HepG2 (cell line): ENCODE results near the gene PLCB1. TPM values are rescaled to one million over a fixed set of nuclear protein-coding genes. Genes with fewer than 3 reads are reported as not detected.

Source experiments
- AHDC1 ChIP-seq: sonication (generic); formaldehyde crosslinking; IDR thresholded peaks from 2 replicates; pipeline ENCODE4 v1.5.1; 2020; ENCODE audit warnings: mild to moderate bottlenecking, missing genetic modification reagents, borderline replicate concordance
- FOSL2 ChIP-seq: sonication (generic); formaldehyde crosslinking; IDR thresholded peaks from 2 replicates; pipeline ENCODE4 v1.4.0; 2020; ENCODE audit warnings: missing genetic modification reagents
- JUND ChIP-seq: sonication (generic); formaldehyde crosslinking; IDR thresholded peaks from 2 replicates; pipeline ENCODE4 v1.8.0; 2022; ENCODE audit warnings: mild to moderate bottlenecking, missing genetic modification reagents
- MED13 ChIP-seq: sonication (generic); formaldehyde crosslinking; IDR thresholded peaks from 2 replicates; pipeline ENCODE4 v1.5.0; 2020; ENCODE audit warnings: missing genetic modification reagents
- NFIC ChIP-seq: IDR thresholded peaks from 2 replicates; pipeline ENCODE4 v1.6.1; 2012; ENCODE audit warnings: mild to moderate bottlenecking, low read length, inconsistent platforms
- SMARCE1 ChIP-seq: fragments of 450-650 bp; IDR thresholded peaks from 2 replicates; pipeline ENCODE4 v1.6.1; 2017; ENCODE audit warnings: borderline replicate concordance
- ZMAT3 ChIP-seq: sonication (generic); formaldehyde crosslinking; conservative IDR thresholded peaks from 2 replicates; pipeline ENCODE4 v1.7.0; 2021; ENCODE audit warnings: missing genetic modification reagents
- ZNF280D ChIP-seq: sonication (generic); formaldehyde crosslinking; IDR thresholded peaks from 2 replicates; pipeline ENCODE4 v1.5.1; 2020; ENCODE audit warnings: mild to moderate bottlenecking, missing genetic modification reagents
- polyA plus RNA-seq, 8 experiments: library from polyadenylated mRNA; depleted of rRNA in 3 of 8; stranded (reverse) in 7 of 8; unstranded in 1 of 8; fragments of >200 nt; fragmentation: Illumina TruSeq in 4 of 8; extraction: Trizol in 4 of 8; gene quantifications; 2 replicates each; pipeline versions ENCODE4 v1.2.1 to v1.2.3, GENCODE V29; 2011 to 2016; ENCODE audit warnings: low read depth in 4 of 8, missing spikeins in 1 of 8, mixed read lengths in 1 of 8; ENCODE audit not compliant: insufficient read depth in 1 of 8
- total RNA-seq, 5 experiments: library from RNA; depleted of rRNA; stranded (reverse); fragments of >200 nt; fragmentation: Illumina TruSeq; extraction: Trizol; gene quantifications; 2 replicates each; pipeline ENCODE4 v1.2.3, GENCODE V29; 2016; ENCODE audit warnings: low read depth in 1 of 5
- TF ChIP-seq, protein P1 (sequence below): fragments of 450-650 bp; IDR thresholded peaks from 2 replicates; pipeline ENCODE4 v1.6.1; 2017; ENCODE audit warnings: mild to moderate bottlenecking
- TF ChIP-seq, protein P2 (sequence below): sonication (generic); formaldehyde crosslinking; IDR thresholded peaks from 2 replicates; pipeline ENCODE4 v1.9.0; 2021; ENCODE audit warnings: missing genetic modification reagents, borderline replicate concordance
- TF ChIP-seq, protein P3 (sequence below): sonication (generic); formaldehyde crosslinking; IDR thresholded peaks from 2 replicates; pipeline ENCODE4 v1.4.0; 2020; ENCODE audit warnings: low read depth, missing genetic modification reagents

PLCB1 gene
- total and polyA plus RNA-seq, 2 of the 13 experiments (the other 11 are each of a cell fraction or from before 2014, with no cell fraction given), result 42.4 to 55.9 TPM

GRCh38 chr20:8094415-8094818 lies 37.6 kb upstream of the PLCB1 start (continued):
- TF ChIP-seq ZNF280D (CRISPR knock-in tag), result no peak
- no peak for TF ChIP-seq MED13 (CRISPR knock-in tag)
- TF ChIP-seq, protein P1, sequence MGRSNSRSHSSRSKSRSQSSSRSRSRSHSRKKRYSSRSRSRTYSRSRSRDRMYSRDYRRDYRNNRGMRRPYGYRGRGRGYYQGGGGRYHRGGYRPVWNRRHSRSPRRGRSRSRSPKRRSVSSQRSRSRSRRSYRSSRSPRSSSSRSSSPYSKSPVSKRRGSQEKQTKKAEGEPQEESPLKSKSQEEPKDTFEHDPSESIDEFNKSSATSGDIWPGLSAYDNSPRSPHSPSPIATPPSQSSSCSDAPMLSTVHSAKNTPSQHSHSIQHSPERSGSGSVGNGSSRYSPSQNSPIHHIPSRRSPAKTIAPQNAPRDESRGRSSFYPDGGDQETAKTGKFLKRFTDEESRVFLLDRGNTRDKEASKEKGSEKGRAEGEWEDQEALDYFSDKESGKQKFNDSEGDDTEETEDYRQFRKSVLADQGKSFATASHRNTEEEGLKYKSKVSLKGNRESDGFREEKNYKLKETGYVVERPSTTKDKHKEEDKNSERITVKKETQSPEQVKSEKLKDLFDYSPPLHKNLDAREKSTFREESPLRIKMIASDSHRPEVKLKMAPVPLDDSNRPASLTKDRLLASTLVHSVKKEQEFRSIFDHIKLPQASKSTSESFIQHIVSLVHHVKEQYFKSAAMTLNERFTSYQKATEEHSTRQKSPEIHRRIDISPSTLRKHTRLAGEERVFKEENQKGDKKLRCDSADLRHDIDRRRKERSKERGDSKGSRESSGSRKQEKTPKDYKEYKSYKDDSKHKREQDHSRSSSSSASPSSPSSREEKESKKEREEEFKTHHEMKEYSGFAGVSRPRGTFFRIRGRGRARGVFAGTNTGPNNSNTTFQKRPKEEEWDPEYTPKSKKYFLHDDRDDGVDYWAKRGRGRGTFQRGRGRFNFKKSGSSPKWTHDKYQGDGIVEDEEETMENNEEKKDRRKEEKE, result no peak
- peak; percentile 30; the same call in 1 of the 2 replicates for TF ChIP-seq AHDC1 (CRISPR knock-in tag)
- TF ChIP-seq, protein P2, sequence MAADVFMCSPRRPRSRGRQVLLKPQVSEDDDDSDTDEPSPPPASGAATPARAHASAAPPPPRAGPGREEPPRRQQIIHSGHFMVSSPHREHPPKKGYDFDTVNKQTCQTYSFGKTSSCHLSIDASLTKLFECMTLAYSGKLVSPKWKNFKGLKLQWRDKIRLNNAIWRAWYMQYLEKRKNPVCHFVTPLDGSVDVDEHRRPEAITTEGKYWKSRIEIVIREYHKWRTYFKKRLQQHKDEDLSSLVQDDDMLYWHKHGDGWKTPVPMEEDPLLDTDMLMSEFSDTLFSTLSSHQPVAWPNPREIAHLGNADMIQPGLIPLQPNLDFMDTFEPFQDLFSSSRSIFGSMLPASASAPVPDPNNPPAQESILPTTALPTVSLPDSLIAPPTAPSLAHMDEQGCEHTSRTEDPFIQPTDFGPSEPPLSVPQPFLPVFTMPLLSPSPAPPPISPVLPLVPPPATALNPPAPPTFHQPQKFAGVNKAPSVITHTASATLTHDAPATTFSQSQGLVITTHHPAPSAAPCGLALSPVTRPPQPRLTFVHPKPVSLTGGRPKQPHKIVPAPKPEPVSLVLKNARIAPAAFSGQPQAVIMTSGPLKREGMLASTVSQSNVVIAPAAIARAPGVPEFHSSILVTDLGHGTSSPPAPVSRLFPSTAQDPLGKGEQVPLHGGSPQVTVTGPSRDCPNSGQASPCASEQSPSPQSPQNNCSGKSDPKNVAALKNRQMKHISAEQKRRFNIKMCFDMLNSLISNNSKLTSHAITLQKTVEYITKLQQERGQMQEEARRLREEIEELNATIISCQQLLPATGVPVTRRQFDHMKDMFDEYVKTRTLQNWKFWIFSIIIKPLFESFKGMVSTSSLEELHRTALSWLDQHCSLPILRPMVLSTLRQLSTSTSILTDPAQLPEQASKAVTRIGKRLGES (CRISPR knock-in tag), result no peak
- TF ChIP-seq NFIC, result peak; percentile 53; the same call in 1 of the 2 replicates
- no peak for TF ChIP-seq SMARCE1
- TF ChIP-seq ZMAT3 (CRISPR knock-in tag), result no peak
- no peak for TF ChIP-seq FOSL2
- no peak for TF ChIP-seq JUND (CRISPR knock-in tag)
- TF ChIP-seq, protein P3, sequence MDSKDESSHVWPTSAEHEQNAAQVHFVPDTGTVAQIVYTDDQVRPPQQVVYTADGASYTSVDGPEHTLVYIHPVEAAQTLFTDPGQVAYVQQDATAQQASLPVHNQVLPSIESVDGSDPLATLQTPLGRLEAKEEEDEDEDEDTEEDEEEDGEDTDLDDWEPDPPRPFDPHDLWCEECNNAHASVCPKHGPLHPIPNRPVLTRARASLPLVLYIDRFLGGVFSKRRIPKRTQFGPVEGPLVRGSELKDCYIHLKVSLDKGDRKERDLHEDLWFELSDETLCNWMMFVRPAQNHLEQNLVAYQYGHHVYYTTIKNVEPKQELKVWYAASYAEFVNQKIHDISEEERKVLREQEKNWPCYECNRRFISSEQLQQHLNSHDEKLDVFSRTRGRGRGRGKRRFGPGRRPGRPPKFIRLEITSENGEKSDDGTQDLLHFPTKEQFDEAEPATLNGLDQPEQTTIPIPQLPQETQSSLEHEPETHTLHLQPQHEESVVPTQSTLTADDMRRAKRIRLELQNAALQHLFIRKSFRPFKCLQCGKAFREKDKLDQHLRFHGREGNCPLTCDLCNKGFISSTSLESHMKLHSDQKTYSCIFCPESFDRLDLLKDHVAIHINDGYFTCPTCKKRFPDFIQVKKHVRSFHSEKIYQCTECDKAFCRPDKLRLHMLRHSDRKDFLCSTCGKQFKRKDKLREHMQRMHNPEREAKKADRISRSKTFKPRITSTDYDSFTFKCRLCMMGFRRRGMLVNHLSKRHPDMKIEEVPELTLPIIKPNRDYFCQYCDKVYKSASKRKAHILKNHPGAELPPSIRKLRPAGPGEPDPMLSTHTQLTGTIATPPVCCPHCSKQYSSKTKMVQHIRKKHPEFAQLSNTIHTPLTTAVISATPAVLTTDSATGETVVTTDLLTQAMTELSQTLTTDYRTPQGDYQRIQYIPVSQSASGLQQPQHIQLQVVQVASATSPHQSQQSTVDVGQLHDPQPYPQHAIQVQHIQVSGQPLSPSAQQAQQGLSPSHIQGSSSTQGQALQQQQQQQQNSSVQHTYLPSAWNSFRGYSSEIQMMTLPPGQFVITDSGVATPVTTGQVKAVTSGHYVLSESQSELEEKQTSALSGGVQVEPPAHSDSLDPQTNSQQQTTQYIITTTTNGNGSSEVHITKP (CRISPR knock-in tag), result no peak
